ENCODE measurements around the gene NRN1L.
A peak's percentile ranks its signal among the peaks of the same experiment; 100 is the strongest.

NRN1L gene

GRCh38 chr16:67928561-67929364, 44.1 kb downstream of the NRN1L start:
- no peak overlapping the region for H3K4me3 ChIP-seq (ENCODE audit: control insufficient read depth, low read depth, low read length)
- TF ChIP-seq CTCF (IDR thresholded peaks at IDR 0.05; ENCODE audit: control insufficient read depth, insufficient read depth, low read depth, low read length, missing control alignments) = peak; percentile 95
- no peak for DNase-seq (ENCODE audit: low read depth)

- H3K4me3 ChIP-seq (ENCODE audit: control insufficient read depth, low read depth, low read length) = no peak overlapping the region
- TF ChIP-seq CTCF (IDR thresholded peaks at IDR 0.05; ENCODE audit: control insufficient read depth, insufficient read depth, low read depth, low read length, missing control alignments) = no peak
- DNase-seq (ENCODE audit: low read depth) = no peak
Observed at GRCh38 chr16:67930191-67930590, 45.5 kb downstream of the NRN1L start.

- DNase-seq (ENCODE audit: low read depth) = no peak
- no peak overlapping the region for H3K4me3 ChIP-seq (ENCODE audit: control insufficient read depth, low read depth, low read length)
- TF ChIP-seq CTCF (IDR thresholded peaks at IDR 0.05; ENCODE audit: control insufficient read depth, insufficient read depth, low read depth, low read length, missing control alignments) = no peak
Observed at GRCh38 chr16:67930678-67931211, 46.1 kb downstream of the NRN1L start.

- peak; percentile 12 for TF ChIP-seq CTCF (IDR thresholded peaks at IDR 0.05; ENCODE audit: control insufficient read depth, insufficient read depth, low read depth, low read length, missing control alignments)
- no peak for DNase-seq (ENCODE audit: low read depth)
- no peak within 1 kb of the TSS for H3K4me3 ChIP-seq (ENCODE audit: control insufficient read depth, low read depth, low read length)
Observed at GRCh38 chr16:67931712-67932461, 47.2 kb downstream of the NRN1L start, which contains the start of gene CTRL. Gene CTRL, minus strand, starts transcription at chr16:67931862. Its CDS starts 10 bp downstream, at chr16:67931852.

GRCh38 chr16:67932462-67932840, 47.8 kb downstream of the NRN1L start:
- no peak for TF ChIP-seq CTCF (IDR thresholded peaks at IDR 0.05; ENCODE audit: control insufficient read depth, insufficient read depth, low read depth, low read length, missing control alignments)

GRCh38 chr16:67933805-67934204, 49.1 kb downstream of the NRN1L start:
- no peak overlapping the region for H3K4me3 ChIP-seq (ENCODE audit: control insufficient read depth, low read depth, low read length)
- TF ChIP-seq CTCF (IDR thresholded peaks at IDR 0.05; ENCODE audit: control insufficient read depth, insufficient read depth, low read depth, low read length, missing control alignments) = no peak

More at GRCh38 chr16:67932462-67932840, 47.8 kb downstream of the NRN1L start:
- no peak overlapping the region for H3K4me3 ChIP-seq (ENCODE audit: control insufficient read depth, low read depth, low read length)
- DNase-seq (ENCODE audit: low read depth) = no peak

More at GRCh38 chr16:67933805-67934204, 49.1 kb downstream of the NRN1L start:
- no peak for DNase-seq (ENCODE audit: low read depth)

All from AG09309 (cell line).